Measurements from ENCODE around the gene TRIM65.

Gene TRIM65

DNA sequence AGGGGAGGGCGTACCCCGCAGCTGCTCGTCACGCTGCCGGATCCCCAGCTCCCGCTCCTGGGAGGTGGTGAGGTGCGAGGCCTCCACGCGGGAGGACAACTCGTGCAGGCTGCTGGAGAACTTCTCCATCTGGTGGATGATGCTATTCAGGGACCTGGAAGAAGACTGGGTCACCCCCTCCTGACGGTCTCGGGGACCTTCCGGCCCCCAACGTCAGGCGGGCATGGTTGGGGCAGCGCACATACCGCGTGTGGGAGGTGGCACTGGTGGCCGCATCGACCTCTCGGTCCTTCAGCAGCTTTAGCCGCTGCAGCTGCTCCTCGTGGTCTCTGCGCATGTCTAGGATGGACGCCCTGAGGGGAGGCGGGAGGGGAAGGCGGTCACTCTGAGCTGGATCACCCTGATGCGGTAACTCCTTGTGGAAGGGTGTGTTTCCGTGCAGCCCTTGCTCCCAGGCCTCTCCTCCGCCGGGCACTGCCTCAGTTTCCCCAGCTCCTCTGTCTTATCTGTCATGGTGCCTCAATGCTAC, 21.2 kb upstream of the TRIM65 start:
- no peak for DNase-seq (ENCODE audit: low read depth in 2 of 2, low spot score in 1 of 2)

- no peak for DNase-seq (ENCODE audit: low read depth in 2 of 2, low spot score in 1 of 2)
These were observed 20.6 kb upstream of the TRIM65 start for GRCh38 chr17:75917141-75917916.

DNA sequence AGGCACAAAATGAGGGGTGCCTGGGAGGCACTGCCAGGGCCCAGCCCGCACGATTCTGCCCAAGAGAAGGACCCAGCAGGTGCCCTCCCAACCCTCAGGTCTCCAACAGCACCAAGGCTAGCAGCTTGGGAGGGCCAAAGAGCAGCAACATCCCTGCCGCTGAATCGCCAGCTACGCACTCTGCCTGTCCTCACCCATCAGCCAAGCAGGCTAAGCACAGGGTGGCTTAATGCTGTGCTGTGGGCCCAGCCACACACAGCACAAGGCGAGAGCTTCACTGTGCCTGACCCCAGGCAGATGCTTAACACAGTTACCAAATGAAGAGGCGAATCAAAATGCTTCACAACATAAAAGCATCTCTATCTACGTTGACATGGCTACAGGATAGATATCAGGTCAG, 18.5 kb upstream of the TRIM65 start:
- no peak for DNase-seq (ENCODE audit: low read depth in 2 of 2, low spot score in 1 of 2)

DNA sequence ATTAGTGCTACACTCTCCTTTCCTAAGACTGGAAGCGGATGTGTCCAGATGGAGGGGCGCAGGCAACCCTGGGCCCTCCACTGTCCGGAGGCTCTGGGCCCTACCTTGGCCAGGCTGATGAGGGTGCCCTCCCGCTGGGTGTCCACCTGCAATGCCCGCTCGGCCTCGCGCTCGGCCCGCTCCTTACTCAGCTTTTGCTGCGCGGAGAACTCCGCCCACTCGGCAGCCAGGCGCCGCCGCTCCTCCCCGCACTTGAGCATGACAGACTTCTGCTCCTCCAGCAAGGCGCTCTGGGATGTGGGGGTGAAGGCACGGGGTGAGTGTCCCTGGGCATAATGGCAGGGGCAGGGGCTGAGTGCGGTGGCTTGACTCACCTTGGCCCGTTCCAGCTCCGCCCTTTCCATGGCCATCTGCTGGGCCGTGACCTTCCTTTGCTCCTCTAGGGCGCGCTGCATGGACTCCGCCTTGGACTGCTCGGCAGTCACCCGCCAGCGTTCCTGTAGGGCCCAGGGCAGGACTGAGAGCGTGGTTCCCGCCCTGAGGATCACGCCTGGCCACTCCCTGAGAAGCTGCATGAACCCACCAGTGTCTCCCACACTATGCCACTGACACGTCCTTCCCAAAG, 18.0 kb upstream of the TRIM65 start:
- no peak for DNase-seq (ENCODE audit: low read depth in 2 of 2, low spot score in 1 of 2)

GRCh38 chr17:75913537-75914210, 16.9 kb upstream of the TRIM65 start:
- DNase-seq (ENCODE audit: low read depth in 2 of 2, low spot score in 1 of 2) = no peak

DNA sequence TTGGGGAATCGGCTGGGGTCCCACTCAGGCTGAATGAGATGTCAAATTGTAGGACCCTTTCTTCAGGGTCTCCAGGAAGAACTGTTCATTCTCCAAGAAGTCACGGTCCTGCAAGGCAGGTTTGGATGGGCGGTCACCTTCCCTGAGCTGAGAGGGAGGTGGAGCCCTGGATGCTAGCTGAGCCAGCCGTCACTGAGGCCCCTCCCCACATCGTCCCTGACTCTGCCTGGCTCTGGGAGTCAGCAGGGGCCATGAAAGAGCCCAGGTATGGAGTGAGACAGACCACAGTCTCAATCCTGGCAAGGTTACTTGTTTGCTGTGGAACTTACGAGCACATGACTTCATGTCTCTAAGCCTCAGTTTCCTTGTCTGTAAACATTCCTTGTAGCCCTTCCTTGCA, 13.9 kb upstream of the TRIM65 start:
- DNase-seq (ENCODE audit: low read depth in 2 of 2, low spot score in 1 of 2) = no peak

DNA sequence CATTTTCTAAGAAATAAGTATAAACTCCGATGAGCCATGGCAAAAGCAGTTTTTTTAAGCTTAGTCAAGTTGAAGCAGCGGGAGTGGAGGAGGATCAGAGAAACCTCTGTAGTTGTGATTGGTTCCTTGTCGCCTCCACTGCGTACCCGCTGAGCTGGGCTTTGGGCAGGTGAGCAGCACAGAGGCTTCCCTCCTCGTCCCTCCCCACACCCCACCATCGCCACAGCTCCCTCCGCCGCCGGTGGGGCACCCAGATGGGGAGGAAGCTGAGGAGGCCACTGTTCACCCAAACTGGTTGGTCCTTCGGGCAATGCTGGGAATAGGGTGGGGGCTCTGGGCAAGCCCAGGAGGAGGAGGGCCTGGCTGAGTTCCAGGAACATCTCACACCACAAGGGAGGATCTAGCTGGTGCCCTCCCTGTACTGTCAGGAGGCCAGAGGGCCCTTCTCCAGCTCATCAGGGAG, 13.1 kb upstream of the TRIM65 start:
- DNase-seq (ENCODE audit: low read depth in 2 of 2, low spot score in 1 of 2) = no peak

DNA sequence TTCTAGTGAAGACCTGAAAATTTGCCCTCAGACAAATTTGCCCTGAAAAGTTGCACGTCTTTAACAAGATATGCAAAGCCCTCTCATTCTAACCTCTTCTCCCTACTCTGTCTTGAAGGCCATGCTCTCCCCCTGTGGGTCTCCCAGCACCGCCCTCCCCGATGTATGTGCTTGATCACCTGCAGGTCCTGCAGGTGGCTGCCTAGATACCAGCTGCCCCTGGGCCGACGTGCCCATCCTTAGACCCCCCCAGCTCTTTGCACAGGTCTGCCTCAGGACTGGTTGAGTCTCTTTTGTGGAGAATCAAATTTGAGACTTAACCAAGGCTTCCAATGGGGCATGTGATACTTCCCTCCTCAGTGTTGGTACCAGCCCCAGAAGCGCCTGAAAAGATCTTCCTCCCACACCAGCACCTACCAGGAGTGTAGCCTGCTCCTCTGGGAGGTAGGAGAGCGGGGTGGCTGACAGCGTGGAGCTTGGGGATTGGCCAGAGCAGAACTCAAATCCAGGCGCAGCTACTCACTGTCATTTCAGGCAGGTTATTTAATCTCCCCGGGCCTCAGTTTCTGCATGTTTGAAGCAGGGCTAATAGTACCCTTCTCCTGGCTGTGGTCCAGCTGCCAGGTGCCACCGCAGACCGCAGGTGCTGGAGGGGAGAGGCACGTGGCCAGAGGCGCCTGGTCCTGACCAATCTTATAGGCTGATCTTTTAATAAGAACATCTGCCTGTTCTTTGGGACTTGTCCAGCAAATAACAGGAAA, 12.5 kb upstream of the TRIM65 start:
- DNase-seq (ENCODE audit: low read depth in 2 of 2, low spot score in 1 of 2) = no peak

- no peak for DNase-seq (ENCODE audit: low read depth in 2 of 2, low spot score in 1 of 2)
These were observed 11.4 kb upstream of the TRIM65 start for GRCh38 chr17:75908201-75908600.

GRCh38 chr17:75906143-75906884, 9.6 kb upstream of the TRIM65 start:
- no peak for DNase-seq (ENCODE audit: low read depth in 2 of 2, low spot score in 1 of 2)

GRCh38 chr17:75904749-75905521, 8.2 kb upstream of the TRIM65 start, which contains the start of gene MRPL38:
Gene MRPL38, minus strand, starts transcription at chr17:75904884. Its CDS starts 9 bp downstream, at chr17:75904875.
- DNase-seq (ENCODE audit: low read depth in 2 of 2, low spot score in 1 of 2) = peak; percentile 81

DNA sequence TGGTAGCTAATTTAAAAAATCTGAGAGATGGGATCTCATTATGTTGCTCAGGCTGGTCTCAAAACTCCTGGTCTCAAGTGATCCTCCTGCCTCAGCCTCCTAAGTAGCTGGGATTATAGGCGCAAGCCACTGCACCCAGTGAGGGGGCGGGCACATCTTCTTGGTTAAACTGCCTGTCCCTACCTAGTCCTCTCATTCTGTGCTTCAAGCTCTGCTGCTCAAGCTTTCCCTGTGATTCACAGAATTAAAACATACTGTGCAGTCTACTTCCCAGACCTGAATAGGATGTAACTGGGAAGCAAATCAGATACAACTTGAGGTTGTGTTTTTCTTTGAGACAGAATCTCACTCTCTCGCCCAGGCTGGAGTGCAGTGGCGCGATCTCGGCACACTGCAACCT, 5.7 kb upstream of the TRIM65 start:
- no peak for DNase-seq (ENCODE audit: low read depth in 2 of 2, low spot score in 1 of 2)

DNA sequence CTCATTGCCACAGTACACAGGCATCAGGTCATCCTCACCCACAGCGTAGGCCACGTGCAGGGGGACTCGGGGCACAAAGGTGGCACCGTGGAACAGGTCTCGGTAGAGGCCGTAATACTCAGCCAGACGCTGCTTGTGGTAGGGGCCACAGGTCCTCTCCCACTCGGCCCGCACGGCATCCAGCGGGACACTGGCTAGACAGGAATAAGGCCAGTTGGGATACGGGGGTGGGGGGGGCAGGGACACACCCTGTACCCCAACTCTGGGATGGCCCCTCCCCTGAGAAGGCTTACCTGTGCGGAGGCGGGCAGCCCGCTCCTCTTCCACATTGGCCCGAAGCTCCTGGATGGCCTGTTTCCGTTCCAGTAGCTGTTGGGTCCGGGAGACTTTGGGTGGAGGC, 5.0 kb upstream of the TRIM65 start:
- DNase-seq (ENCODE audit: low read depth in 2 of 2, low spot score in 1 of 2) = no peak

GRCh38 chr17:75900691-75901533, 4.2 kb upstream of the TRIM65 start:
- no peak for DNase-seq (ENCODE audit: low read depth in 2 of 2, low spot score in 1 of 2)

GRCh38 chr17:75899767-75900468, 3.2 kb upstream of the TRIM65 start:
- no peak for DNase-seq (ENCODE audit: low read depth in 2 of 2, low spot score in 1 of 2)

DNA sequence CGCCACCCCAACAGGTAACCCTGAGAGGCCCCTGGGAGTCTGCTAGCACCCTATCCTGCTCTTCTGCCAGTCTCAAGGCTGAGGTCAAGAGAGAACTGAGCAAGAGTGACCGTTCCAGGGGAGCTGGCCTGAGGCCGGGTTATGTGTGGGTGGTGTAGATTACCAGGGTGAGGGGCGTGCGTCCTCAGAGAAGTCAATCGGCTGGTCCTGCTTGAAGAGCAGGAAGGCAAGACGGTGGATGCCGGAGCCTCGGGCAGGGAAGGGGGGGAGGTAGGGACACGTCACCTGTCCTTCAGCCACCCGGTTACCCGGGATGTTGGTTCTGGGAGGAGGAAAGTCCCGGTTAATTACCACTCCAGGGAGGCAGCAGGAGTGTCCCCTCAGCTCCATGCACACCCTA, 2.6 kb upstream of the TRIM65 start:
- no peak for DNase-seq (ENCODE audit: low read depth in 2 of 2, low spot score in 1 of 2)

DNA sequence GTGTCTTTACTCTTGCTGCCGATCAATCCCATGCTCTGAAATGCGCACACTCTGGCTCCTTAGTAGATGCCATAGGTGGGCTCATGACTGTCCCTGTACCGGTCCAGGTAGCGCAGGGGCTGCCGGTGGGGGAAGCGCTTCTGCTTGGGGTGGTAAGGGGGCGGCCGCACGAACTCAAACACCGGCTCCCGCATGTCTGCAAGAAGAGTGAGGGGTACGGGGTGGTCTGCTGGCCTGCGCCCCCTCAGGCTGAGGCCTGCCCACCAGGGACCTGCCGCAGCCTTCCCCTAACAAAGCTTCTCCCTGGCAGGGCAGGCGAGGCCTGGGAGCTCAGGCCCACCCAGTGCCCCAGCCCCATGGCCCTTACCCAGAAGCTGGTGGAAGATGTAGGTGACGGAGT, 2.0 kb upstream of the TRIM65 start:
- DNase-seq (ENCODE audit: low read depth in 2 of 2, low spot score in 1 of 2) = no peak

DNA sequence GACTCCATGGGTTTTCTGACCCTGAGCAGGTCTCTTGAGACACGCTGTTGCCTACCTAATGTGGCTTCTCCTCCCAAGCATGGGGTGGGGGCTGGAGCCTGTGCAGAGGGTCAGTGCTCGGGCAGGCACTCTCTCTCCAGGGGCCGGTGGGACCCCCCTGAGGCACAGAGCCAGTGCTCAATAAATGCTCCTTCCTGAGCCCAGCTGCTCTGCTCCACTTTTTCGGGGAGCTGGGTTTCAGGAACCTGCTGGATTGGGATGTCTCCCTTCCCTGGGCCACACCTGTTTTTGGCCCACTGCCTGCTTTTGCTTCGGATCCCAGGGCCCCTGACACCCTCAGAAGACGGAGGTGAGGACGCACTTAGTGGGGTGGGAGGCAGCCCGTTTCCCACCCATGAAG, 1.3 kb upstream of the TRIM65 start:
- no peak for DNase-seq (ENCODE audit: low read depth in 2 of 2, low spot score in 1 of 2)
